ENCODE results near the gene CCL18.
A peak's percentile ranks its signal among the peaks of the same experiment; 100 is the strongest.
"Not testable (repeated sequence)": the region's sequence is repeated elsewhere in the genome, so short reads cannot be mapped to it uniquely, and the experiment has no call there.

CCL18 gene

DNA sequence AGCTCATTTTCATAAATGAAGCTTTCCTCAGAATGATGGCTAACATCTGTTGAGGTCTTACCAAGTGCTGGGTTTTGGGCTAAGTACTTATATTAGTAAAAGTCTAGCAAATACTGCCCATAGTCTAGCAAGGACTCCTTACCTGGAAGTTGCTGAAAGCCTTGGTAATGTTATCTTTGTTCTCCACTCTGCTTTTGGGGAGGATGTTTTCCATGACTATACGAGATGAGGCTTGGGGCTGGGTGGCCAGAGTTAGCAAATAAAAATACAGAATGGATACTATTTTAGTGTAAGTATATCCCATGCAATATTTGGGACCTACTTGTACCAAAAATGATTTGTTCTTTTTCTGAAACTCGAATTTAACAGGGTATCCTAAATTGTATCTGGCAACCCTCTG is 7.7 kb downstream of the CCL18 start:
- DNase-seq (ENCODE audit: low read depth, low spot score) = no peak

- DNase-seq (ENCODE audit: low read depth, low spot score) = peak; percentile 2
Observed at GRCh38 chr17:36072431-36073121, 8.5 kb downstream of the CCL18 start.

DNA sequence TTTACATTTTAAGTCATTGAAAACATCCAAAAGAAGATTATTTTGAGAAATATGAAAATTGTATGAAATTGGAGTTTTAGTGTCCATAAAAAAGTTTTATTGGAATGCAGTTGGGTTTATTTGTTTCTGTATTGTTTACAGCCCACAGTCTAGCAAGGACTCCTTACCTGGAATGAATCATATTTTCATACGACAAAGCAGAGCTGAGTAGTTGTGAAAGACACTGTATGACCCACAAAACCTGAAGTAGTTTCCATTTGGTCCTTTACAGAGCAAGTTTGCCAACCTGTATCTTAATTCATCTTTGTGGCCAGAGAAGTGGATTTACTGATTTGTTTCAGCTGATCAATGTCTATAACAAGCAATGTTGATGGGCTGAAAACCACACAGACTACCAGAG is 10.3 kb downstream of the CCL18 start:
- DNase-seq (ENCODE audit: low read depth, low spot score) = no peak

GRCh38 chr17:36081681-36082471 is 17.8 kb downstream of the CCL18 start:
- not testable (repeated sequence) for DNase-seq (ENCODE audit: low read depth, low spot score)

DNA sequence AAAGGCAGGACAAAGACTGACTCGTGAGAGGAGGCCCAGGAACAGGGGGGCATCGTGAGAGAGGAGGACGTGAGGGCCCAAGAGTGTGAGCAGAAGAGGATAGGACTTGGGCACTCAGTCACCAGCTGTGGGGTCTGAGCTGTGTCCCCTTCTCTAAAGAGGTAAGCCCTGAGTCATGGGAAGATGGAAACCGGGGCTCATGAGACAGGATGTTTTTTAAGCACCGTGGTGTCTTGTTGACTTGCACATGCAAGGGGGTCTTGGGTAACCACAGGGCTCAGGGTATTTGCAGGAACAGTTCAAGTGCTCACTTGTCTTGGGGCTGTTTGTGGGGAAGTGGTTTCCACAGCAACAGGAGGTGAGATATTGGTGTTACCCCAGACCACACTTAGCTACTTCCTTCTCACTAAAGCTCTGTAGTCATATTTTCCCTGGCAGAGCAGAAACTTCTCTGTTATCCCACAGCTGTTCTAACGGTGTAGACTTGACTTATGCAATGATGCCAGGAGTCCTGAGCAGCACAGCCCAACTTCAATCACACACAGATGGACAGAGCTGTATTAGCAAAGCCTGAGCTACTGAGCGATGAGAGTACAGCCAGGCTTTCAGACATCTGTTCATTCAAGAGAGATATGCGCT is 18.5 kb downstream of the CCL18 start:
- not testable (repeated sequence) for DNase-seq (ENCODE audit: low read depth, low spot score)

GRCh38 chr17:36083691-36084090 is 19.6 kb downstream of the CCL18 start:
- not testable (repeated sequence) for DNase-seq (ENCODE audit: low read depth, low spot score)

GRCh38 chr17:36085765-36086164 is 21.7 kb downstream of the CCL18 start:
- no peak for DNase-seq (ENCODE audit: low read depth, low spot score)

GRCh38 chr17:36086791-36087190 is 22.7 kb downstream of the CCL18 start:
- no peak for DNase-seq (ENCODE audit: low read depth, low spot score)

DNA sequence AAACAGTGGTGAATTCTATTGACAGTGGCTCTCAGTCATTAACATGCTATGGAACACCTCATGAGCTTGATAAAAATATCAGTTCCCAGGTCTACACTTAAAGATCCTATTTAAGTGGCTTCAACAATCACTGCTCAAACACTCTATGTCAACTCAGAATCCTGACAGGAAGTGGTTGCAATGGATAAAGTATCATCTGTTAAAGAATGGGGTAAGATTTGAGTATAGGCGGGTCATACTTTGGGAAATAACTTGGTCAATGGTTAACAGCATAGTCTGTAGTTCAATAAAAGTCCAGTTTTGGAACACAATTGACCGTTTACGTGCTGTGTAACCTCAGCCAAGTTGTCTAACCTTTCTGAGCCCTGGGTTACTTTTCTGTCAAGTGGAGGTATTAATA is 23.4 kb downstream of the CCL18 start:
- not testable (repeated sequence) for DNase-seq (ENCODE audit: low read depth, low spot score)

GRCh38 chr17:36087897-36088572 is 24.0 kb downstream of the CCL18 start:
- not testable (repeated sequence) for DNase-seq (ENCODE audit: low read depth, low spot score)

DNA sequence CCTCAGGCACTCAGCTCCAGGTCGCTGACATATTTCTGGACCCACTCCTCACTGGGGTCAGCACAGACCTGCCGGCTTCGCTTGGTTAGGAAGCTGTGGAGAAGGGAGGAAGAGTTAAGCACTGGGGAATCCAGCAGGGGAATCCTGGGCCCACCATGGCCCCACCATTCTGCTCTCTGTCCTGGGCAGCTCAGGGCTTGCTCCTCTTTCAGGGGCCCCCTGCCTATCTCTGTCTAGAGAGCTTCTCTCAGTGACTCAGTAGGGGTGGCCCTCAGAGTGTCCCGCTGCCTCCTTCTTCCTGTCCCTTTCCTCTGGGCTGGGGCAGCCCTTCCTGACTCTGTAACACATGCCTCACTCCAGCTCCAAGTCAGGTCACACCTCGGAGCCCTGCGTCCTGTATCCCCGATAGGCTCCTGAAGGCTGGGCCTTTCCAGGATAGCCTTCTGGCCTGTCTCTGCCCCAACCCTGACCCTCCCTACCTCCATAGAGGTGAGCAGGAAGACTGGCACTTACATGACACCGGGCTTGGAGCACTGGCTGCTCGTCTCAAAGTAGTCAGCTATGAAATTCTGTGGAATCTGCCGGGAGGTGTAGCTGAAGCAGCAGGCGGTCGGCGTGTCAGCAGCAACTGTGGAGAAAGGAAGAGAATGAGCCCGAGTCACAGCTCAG is 24.7 kb downstream of the CCL18 start:
- DNase-seq (ENCODE audit: low read depth, low spot score) = no peak

- DNase-seq (ENCODE audit: low read depth, low spot score) = no peak
Observed at GRCh38 chr17:36089339-36089865, 25.3 kb downstream of the CCL18 start.

DNA sequence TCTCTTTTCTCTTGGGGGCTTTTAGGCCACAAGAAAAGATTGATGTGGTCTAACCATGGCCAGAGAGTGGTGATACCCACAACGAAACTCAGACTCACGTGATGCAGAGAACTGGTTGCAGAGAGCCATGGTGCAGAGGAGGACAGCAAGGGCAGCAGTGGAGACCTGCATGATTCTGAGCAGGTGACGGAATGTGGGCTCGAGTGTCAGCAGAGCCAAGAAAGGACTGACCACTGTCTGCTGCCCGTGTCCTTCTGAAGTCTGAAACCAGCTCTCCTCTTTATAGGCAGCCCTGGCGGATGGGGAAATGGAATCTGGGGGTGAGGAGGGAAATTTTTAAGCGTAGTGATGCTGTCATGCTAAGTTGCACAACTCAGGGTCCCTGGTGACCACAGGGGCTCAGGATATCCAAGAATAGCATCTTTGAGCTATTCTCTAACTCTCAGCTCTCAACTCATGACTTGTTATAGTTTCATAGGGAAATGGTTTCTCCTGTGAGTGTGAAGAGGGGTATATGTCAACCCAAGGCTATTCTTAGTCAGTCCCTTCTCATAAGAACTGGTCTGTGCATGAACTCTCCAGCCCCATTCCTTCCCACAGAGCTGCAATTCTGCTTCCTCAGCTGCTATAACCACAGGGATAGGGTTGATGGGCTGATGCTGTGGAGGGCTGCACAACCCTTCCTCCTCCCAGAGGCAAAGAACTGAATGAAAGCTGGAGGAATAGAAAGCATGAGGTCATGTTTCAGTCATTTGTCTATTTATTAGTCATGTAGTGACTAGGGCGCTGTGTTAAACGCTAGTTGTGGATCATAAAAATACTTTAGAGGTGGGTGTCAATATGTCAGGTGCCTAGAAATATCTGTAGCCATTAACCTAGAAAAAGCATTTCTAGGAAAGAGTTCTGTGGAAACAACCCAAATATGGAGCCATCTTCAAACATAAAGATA is 26.1 kb downstream of the CCL18 start, which contains the start of gene CCL3:
CCL3 (minus strand) TSS at position 256 of the 949 bp plus-strand sequence; CDS start at position 171, 85 bp downstream.
- DNase-seq (ENCODE audit: low read depth, low spot score) = no peak

- DNase-seq (ENCODE audit: low read depth, low spot score) = no peak
Observed at GRCh38 chr17:36092230-36092629, 28.2 kb downstream of the CCL18 start.

DNA sequence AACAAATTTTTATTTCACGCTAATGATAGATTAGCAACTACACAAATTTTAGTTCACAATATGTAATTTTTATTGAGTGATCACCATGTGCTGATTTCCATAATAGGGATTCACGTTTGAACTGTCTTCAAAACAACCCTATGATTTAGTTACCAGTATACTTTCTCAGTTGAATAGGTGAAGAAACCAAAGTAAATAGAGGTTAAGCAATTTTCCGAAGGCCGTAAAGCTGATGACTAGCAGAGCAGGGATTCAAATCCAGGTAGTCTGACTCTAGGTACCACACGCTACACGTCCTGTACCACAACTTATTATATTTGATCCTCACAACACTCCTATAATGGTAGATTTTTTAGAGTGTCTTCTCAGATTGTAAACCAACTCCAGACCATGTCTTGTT is 28.6 kb downstream of the CCL18 start:
- DNase-seq (ENCODE audit: low read depth, low spot score) = not testable (repeated sequence)

GRCh38 chr17:36094232-36094631 is 30.2 kb downstream of the CCL18 start:
- no peak for DNase-seq (ENCODE audit: low read depth, low spot score)

GRCh38 chr17:36094746-36095145 is 30.7 kb downstream of the CCL18 start:
- no peak for DNase-seq (ENCODE audit: low read depth, low spot score)

- DNase-seq (ENCODE audit: low read depth, low spot score) = no peak
Observed at GRCh38 chr17:36095992-36096391, 31.9 kb downstream of the CCL18 start.

- not testable (repeated sequence) for DNase-seq (ENCODE audit: low read depth, low spot score)
Observed at GRCh38 chr17:36099004-36099403, 34.9 kb downstream of the CCL18 start.

Data from smooth muscle cell of the brain vasculature (primary cell).